ENCODE data around the gene TFR2. TPM values are rescaled to one million over a fixed set of nuclear protein-coding genes. Genes with fewer than 3 reads are reported as not detected.
A peak's percentile ranks its signal among the peaks of the same experiment; 100 is the strongest.

The TFR2 gene
- total and polyA plus RNA-seq, 2 of the 13 experiments (the other 11 are each of a cell fraction or from before 2014, with no cell fraction given) = 36.9 to 64.2 TPM

GRCh38 chr7:100612730-100613390, 28.5 kb downstream of the TFR2 start (continued):
- TF ChIP-seq ARID5B (CRISPR knock-in tag; IDR thresholded peaks at IDR 0.05) (no peak), CBFB (CRISPR knock-in tag; IDR thresholded peaks at IDR 0.05) (no peak), ZNF33A (CRISPR knock-in tag; IDR thresholded peaks at IDR 0.05; ENCODE audit: borderline replicate concordance) (0 out of 2 replicates have a peak, but pooled peaks have one; percentile 60), AHR (CRISPR knock-in tag; IDR thresholded peaks at IDR 0.05) (no peak), TOPORS (CRISPR knock-in tag; IDR thresholded peaks at IDR 0.05) (no peak), NAIF1 (CRISPR knock-in tag; IDR thresholded peaks at IDR 0.05; ENCODE audit: borderline replicate concordance) (no peak), ZNF543 (CRISPR knock-in tag; IDR thresholded peaks at IDR 0.05) (no peak), KDM5A (IDR thresholded peaks at IDR 0.05; ENCODE audit: borderline replicate concordance, low read length) (0 out of 2 replicates have a peak, but pooled peaks have one; percentile 37), HNRNPLL (IDR thresholded peaks at IDR 0.05; ENCODE audit: low read depth, low read length, poor library complexity, severe bottlenecking) (no peak), ZUFSP (CRISPR knock-in tag; IDR thresholded peaks at IDR 0.05; ENCODE audit: borderline replicate concordance) (no peak), ZNF883 (CRISPR knock-in tag; IDR thresholded peaks at IDR 0.05; ENCODE audit: not compliant biosample characterization) (no peak), SMARCE1 (IDR thresholded peaks at IDR 0.05; ENCODE audit: borderline replicate concordance) (no peak), ZFYVE20 (CRISPR knock-in tag; IDR thresholded peaks at IDR 0.05; ENCODE audit: borderline replicate concordance, low read depth) (no peak), TMF1 (CRISPR knock-in tag; IDR thresholded peaks at IDR 0.05; ENCODE audit: low read depth) (no peak), ZFP36 (IDR thresholded peaks at IDR 0.05; ENCODE audit: borderline replicate concordance, low read depth, low read length, partially characterized antibody) (no peak), BCL6 (CRISPR knock-in tag; IDR thresholded peaks at IDR 0.05) (no peak), CCAR2 (optimal IDR thresholded peaks at IDR 0.05; ENCODE audit: low read depth, low read length) (no peak), ZBTB8A (CRISPR knock-in tag; IDR thresholded peaks at IDR 0.05; ENCODE audit: borderline replicate concordance, low read depth) (no peak), PAX8 (CRISPR knock-in tag; IDR thresholded peaks at IDR 0.05; ENCODE audit: borderline replicate concordance) (no peak), HDAC1 (CRISPR knock-in tag; IDR thresholded peaks at IDR 0.05) (no peak), ZNF678 (CRISPR knock-in tag; IDR thresholded peaks at IDR 0.05) (no peak), HNF1B (CRISPR knock-in tag; IDR thresholded peaks at IDR 0.05) (no peak), MED1 (CRISPR knock-in tag; IDR thresholded peaks at IDR 0.05) (no peak), SRY (CRISPR knock-in tag; IDR thresholded peaks at IDR 0.05) (0 out of 2 replicates have a peak, but pooled peaks have one; percentile 20)
